ENCODE measurements around the gene MRGPRF.

- TF ChIP-seq POLR2AphosphoS5 (IDR thresholded peaks at IDR 0.05; ENCODE audit: low read depth, low read length) (peak; percentile 23; the same call in 1 of the 2 replicates), TAF1 (IDR thresholded peaks at IDR 0.05; ENCODE audit: low read depth, low read length) (no peak)
Observed at GRCh38 chr11:69055598-69056516, 42.8 kb upstream of the MRGPRF start.
